Measurements from ENCODE around the gene RIPOR2.
"Not testable (repeated sequence)": the region's sequence is repeated elsewhere in the genome, so short reads cannot be mapped to it uniquely, and the experiment has no call there.

The RIPOR2 gene

DNA sequence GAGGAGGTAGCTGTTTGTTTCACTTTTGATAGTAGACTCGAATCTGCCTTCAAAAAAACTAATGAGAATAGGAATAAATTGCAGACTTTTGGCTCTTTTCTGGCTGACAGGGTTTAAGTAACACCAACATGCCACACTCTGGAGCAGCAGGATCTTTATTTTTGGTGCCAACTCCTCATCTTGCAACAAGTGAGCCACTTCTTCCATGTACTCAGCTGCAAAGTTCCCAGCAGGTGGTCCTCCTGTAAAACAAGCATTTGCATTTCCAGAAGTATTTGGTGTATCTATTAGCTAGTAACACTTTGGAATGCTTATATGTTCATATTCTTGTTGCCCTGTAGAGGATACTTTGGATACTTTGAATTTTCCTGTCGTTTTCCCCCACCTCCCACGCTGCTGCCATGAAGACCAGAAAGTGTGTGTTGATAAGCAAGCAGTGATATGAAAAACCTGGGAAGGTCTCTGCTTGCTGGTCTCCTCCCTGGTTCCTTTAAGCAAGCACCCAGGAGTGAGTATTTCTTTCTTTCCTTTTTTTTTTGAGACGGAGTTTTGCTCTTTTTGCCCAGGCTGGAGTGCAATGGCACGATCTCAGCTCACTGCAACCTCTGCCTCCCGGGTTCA, 138.1 kb downstream of the RIPOR2 start:
- no peak for FAIRE-seq

DNA sequence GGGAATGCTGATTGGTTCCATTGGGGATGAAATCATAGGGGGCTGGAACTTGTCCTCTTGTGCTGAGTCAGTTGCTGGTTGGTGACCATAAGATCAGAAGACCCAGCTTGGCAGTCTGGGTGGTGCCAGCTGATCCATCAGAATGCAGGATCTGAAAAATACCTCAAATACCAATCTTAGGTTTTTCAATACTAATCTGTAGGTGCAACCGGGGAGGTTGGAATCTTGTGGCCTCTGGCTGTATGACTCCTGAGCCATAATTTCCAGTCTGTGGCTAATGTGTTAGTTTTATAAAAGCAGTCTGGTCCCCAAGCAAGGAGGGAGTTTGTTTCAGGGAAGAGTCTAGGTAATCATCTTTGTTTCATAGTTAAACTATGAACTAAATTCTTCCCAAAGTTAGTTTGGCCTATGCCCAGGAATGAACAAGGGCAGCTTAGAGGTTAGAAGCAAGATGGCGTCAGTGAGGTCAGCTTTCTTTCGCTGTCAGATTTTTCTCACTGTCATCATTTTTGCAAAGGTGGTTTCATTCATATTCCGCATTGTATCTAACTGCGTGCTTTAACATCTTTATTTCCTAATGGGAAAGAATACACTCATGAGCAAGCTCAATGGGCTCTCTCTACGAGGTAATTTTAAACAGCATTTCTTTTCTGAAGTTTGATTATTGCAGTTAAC, 139.0 kb downstream of the RIPOR2 start:
- no peak for FAIRE-seq

DNA sequence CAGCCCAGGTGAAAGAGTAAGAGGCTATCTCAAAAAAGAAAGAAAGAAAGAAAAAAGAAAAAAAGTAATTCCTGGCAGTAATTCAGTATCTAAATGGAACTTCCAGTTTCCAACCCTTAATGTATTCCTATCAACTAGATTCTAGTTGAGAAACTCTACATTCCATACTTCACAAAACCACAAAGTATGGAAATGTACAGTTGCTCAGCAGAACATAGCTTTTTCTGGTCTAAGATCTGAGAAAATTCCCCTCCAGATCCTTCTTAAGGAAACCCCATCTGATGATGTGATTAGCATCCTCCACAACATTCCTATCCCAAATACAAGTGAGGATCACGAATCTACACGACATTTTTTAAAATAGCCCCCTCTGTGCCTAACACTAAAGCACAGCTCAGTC, 140.7 kb downstream of the RIPOR2 start:
- no peak for FAIRE-seq

DNA sequence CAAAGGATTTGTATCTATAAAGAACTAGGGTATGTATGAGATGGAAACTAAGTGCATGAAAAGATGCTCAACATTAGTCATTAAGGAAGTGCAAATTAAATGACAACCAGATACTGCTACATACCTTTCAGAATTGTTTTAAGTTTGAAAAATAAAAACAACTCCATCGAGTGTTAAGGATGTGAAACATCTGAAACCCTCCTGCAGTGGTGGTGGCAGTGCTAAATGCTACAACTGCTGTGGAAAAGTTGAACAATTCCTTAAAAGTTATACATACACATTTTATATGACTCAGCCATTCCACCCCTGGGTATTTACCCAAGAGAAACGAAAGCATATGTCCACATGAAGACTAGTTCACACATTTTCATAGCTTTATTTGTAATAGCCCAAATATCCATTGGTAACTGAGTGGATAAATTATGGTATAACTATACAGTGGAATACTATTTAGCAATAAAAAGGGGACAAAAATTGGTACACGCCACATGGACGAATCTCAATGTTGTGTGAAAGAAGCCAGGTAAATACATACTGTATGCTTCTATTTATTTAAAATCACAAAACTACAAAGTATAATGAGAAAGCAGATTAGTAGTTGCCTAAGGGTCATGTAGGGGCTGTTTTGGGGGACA, 147.6 kb downstream of the RIPOR2 start:
- FAIRE-seq, result no peak

DNA sequence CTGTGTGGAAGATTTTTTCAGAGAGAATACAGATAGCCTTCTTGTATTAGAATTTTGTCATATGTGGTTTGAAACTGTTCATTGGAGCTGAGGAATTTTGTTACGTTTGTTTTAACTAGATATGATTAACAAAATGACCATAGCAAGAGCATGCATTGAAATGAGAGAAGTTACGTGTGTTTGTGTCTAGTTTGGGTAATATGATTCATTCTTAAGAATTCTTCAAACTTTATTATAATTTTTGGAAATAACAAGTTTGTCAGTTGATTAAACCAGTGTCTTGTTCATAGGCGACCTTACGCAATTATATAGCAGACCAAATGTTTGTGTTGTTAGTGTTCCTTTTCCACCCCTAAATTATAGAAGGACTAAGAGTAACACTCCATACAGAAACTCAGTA, 155.6 kb downstream of the RIPOR2 start:
- no peak for FAIRE-seq

DNA sequence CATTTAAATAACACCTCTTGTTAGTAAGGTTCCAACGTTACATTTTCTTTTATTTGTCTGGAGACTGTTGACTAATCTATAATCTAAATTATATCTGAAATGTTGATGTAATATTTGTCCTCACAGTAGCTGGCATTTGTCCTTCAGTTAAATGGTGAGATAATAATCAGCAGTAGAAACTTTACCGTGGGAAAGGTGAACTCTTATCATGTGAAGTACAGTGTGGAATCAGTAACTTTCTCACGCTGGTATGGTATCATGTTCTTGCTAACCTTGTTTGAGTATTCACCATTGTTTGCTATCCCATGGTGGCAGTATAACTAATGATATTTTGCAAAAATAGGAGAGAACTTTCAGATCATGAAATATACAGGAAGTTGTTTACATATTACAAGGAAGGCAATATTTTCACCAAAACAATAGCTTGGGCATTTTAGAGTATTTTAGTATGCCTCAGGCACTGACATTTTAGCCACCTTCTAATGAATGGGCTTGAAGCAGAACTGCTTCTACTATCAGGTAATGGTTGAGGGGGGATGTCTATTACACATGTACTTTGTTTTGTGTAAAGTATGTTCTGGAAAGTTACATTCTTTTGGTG, 156.2 kb downstream of the RIPOR2 start:
- FAIRE-seq, result no peak

DNA sequence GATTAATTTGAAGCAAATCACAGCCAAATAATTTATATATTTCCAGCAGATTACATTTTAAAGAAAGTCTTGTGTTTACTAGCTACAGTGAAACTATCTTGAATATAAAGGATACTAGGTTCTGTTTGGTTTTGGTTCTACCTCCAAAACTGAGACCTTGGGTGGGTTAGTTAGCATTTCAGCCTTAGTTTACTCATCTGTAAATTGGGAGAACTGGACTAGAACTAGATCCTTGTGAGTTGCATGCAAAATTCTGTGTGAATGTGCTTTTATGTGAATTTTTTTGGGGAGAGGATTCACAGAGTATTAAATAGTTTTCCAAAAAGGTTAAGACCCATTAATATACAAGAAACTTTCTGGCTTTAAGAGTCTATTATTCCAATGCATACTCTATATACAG, 156.9 kb downstream of the RIPOR2 start:
- no peak for FAIRE-seq

DNA sequence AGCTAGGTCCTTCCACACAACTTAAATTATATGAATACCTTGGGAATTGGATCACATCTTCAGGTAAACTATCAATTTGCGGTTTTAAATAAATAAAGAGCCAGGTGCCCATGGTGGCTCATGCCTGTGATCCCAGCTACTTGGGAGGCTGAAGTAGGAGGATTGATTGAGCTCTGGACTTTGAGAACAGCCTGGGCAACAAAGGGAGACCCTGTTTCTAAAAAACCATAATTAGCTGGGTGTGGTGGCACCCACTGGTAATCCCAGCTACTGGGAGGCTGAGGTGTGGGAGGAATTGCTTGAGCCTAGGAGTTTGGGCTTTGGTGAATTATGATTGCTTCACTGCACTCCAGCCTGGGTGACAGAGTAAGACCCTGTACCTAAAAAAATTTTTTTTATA, 157.6 kb downstream of the RIPOR2 start:
- FAIRE-seq, result no peak

DNA sequence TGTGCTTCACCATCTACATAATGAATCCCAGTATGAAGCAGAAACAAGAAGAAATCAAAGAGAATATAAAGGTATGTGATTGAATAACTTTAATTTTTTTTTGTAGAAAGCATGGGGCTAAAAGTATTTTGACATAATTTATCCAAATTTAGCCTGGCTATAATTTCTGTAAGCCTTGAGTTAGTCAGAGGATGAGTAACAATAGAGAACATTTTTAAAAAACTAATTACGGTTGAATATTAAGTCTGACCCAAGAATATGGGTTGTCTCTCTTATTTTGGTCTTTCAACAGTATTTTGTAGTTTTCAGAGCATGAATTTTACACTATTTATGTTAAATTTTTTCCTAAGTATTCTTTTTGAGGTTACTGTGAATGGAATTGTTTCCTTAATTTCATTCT, 158.5 kb downstream of the RIPOR2 start:
- no peak for FAIRE-seq

DNA sequence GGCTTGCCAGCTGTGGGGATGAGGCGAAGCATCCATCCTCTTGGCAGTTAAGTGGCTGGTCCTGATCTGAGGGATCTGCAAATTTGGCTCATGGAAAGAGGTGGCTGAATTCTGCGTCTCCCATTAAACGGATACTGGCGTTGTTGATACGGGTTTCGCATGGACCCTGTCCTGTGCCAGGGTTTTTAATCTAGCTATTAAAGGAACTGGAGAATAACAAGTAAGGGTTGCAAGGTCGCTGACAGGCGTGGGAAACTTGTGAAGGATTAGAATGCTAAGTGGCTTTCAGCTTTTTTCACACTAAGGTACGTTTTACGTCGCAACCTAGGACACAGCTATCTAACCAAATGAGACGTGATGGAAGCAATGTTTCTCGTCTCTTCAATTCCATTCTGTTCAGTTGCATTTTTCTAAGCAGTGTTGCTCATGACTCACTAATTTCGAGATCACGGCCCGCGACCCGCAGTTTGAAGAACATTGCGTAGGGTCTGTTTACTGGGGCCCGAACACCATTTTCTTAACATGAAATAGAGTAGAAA, 160.2 kb downstream of the RIPOR2 start:
- FAIRE-seq, result no peak

DNA sequence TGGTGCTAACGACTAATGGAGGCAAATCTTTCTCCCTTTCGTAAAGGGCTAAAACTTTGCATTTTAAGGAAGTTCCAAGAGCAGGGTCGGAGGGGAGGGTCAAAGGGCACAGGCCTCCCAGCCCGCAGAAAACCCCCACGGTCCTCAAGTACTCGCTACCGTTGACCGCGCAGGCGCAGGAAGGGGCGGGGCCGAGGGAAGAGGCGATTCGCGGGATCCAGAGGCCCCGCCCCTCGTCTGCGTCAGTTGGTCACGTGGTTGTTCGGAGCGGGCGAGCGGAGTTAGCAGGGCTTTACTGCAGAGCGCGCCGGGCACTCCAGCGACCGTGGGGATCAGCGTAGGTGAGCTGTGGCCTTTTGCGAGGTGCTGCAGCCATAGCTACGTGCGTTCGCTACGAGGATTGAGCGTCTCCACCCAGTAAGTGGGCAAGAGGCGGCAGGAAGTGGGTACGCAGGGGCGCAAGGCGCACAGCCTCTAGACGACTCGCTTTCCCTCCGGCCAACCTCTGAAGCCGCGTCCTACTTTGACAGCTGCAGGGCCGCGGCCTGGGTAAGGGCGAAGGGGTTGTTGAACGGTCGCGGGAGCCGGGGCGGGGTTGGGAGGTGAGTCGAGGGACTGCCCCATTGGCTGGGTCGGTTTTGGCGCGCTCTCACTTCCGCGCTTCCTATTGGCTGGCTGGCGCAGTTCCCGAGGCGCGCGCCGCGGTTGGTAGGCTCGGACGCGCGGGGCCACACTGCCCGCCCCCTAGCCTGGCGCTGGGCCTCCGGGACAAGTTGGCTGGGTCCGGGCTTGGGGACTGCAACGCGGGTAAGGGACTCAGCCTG, 160.9 kb downstream of the RIPOR2 start, which contains the start of gene GMNN:
Gene GMNN, plus strand, starts transcription at position 242 of the 824 bp plus-strand sequence. CDS start 2,310 bp downstream, outside the sequence.
- no peak for FAIRE-seq

DNA sequence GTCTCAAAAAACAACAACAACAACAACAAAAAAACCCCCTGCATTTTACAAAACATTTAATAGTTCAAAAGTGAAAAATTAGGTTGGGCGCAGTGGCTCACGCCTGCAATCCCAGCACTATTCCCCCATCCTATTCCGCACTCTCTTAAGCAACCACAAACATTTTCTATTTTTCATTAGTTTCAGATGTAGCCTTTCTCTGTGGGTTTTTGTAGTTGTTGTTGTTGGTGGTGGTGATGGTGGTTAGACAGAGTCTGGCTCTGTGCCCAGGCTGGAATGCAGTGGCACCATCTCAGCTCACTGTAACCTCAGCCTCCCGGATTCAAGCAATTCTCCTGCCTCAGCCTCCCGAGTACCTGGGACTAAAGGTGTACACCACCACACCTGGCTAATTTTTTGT, 167.4 kb downstream of the RIPOR2 start:
- no peak for FAIRE-seq

DNA sequence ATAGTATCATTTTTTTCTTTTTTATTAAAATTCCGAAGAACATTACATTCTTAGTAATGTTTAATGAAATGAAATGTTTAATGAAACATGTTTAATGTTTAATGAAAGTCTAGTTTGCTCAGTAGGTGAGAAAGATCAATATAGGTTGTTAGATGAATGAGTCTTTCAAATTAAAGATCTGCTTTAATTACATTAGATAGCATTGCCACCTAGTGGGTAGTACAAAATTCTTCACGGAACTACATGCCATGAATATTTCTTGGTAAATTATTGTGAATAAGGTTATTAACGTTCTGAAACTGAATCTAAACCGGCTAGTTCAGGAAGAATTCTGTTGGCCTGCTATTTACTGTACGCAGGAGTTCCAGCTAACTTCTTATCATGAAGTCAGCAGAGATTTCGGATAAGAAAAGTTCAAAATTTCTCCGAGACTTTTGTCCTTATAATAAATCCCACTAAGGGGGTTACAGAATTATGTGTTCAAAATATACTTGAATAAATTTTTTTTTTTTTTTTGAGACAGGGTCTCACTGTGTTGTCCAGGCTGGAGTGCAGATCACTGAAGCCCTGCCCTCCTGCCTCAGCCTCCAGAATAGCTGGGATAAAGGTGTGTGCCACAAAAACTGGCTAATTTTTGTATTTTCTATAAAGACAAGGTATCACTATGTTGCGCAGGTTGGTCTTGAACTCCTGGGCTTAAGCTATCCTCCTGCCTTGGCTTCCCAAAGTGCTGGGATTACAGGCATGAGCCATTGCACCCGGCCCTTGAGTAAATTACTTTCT, 168.9 kb downstream of the RIPOR2 start:
- peak; percentile 82 for FAIRE-seq

DNA sequence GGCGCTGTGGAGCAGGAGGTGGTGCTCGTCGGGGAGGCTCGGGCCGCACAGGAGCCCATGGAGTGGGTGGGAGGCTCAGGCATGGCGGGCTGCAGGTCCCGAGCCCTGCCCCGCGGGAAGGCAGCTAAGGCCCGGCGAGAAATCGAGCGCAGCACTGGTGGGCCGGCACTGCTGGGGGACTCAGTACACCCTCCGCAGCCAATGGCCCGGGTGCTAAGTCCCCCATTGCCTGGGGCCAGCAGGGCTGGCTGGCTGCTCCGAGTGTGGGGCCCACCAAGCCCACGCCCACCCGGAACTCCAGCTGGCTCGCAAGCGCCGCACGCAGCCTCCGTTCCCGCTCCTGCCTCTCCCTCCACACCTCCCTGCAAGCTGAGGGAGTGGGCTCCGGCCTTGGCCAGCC, 169.8 kb downstream of the RIPOR2 start:
- FAIRE-seq, result not testable (repeated sequence)

DNA sequence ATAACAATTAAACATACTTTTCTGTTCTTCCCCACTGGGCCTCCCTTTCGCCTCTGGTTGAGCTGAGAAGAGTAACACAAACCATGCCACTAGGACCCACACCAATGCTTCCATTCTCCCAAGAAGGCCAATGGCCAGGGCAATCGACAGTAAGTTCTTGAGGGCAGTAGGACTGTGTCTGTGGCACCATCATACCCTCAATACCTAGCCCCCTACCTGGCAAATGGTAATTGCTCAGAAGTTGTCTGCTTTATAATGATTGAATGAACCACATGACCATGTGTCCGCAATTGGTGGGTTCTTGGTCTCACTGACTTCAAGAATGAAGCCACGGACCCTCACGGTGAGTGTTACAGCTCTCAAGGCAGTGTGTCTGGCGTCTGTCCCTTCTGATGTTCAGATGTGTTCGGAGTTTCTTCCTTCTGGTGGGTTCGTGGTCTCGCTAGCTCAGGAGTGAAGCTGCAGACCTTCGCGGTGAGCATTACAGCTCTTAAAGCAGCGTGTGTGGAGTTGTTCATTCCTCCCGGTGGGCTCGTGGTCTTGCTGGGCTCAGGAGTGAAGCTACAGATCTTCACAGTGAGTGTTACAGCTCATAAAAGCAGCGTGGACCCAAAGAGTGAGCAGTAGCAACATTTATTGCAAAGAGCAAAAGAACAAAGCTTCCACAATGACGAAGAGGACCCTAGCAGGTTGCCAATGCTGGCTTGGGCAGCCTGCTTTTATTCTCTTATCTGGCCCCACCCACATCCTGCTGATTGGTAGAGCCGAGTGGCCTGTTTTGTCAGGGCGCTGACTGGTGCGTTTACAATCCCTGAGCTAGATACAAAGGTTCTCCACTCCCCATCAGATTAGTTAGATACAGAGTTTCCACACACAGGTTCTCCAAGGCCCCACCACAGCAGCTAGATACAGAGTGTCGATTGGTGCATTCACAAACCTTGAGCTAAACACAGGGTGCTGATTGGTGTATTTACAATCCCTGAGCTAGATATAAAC, 170.6 kb downstream of the RIPOR2 start:
- not testable (repeated sequence) for FAIRE-seq

DNA sequence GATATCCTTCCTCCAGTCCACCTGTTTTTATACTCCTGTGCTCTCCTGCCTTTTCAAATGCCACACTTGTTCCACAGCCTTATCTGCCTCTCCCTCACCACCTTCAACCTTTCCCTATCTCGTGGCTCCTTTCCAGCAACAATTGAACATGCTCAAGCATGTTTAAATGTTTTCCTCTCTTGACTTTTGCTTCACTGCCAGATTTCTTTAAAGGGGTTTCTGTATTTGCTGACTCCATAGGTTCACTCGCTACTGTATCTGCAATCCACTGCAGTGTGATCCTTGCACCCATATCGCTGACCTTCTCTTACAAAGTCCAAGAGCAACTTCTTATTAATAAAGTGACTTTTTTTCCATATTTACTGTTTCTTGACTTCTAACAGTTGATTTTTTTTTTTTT, 172.2 kb downstream of the RIPOR2 start:
- no peak for FAIRE-seq

DNA sequence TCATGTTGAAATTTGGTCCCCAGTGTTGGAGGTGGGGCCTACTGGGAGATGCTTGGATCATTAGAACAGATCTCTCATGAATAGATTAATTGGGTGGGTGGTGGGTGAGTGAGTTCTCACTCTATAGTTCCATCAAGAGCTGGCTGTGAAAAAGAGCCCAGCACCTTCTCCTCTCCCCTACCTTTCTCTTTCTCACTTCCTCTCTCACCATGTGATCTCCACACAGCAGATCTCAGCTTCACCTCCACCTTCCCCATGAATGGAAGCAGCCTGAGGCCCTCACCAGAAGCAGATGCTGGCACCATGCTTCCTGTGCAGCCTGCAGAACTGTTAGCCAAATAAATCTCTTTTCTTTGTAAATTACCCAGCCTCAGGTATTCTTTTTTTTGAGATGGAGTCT, 173.9 kb downstream of the RIPOR2 start:
- no peak for FAIRE-seq

DNA sequence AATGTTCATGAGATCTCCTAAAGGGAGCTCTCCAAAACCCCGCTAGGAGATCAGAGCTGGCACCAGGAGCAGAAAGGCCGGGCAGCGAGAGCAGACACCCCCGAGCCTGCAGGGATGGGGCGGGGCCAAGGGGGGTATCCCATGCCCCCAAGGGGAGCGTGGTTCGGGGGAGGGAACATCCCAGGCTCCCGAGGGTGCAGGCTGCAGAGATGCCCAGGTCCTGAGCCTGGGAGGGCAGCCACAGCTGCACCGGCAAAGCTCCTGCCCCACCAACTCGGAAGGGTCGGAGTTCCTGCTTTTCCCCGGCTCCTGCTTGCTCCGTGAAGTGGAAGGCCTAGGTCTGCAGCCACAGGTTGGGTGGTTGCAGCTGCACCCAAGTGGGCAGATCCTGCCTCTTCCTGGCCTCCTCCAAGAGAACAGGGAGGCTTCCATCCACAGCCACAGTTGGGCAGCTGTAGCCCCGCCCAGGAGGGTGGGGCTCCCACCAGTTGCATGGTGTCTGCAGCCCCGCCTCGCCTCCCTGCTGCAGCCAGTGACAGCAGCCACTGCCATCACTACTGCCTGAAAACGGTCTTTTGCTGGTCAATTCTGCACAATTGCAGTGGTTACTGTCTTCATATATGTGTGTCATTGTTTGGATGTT, 174.4 kb downstream of the RIPOR2 start:
- no peak for FAIRE-seq

DNA sequence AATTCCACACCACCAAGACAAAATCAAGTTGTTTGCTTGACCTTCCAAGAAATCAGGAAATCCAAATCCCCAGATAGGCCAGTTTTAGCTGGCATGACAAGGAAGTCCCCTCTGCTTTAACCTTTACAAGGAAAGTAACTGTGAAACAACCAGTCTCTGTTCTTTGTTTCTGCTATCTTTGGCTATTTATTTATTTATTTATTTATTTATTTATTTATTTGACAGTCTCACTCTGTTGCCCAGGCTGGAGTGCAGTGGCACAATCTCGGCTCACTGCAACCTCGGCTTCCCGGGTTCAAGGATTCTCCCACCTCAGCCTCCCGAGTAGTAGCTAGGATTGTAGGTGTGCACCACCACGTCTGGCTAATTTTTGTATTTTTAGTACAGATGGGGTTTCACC, 175.6 kb downstream of the RIPOR2 start:
- no peak for FAIRE-seq

DNA sequence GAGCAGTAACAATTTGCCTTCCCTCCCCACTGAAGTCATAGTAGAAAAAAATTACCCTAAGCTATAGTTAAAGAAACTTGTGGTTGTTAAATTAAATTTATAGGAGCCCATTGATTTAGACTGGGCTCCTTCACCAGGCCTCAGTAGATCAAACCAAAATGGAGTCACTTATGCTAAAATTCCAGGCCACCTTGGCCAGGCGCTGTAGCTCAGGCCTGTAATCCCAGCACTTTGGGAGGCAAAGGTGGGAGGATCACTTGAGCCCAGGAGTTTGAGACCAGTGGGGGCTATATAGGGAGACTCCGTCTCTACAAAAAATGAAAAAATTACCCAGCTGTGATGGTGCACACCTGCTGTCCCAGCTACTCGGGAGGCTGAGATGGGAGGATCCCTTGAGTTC, 176.0 kb downstream of the RIPOR2 start:
- FAIRE-seq, result no peak

All from A204.1 (cell line).